AG09309 (cell line): ENCODE results near the gene TKFC.

ENCODE experiments used
- DNase-seq: peaks from one replicate; pipeline ENCODE4 v3.0.0-alpha.2; 2010; ENCODE audit warnings: low read depth
- H3K4me3 ChIP-seq: 2 replicates; pipeline ENCODE4 v1.5.1; 2011; ENCODE audit warnings: mild to moderate bottlenecking, low read depth, low read length, moderate library complexity; ENCODE audit not compliant: control insufficient read depth
- TF ChIP-seq, protein P1 (sequence below): IDR thresholded peaks from 2 replicates; pipeline ENCODE4 v1.5.1; 2011; ENCODE audit warnings: mild to moderate bottlenecking, low read depth, low read length, inconsistent platforms; ENCODE audit not compliant: insufficient read depth, control insufficient read depth; ENCODE audit errors: missing control alignments

The TKFC gene

DNA sequence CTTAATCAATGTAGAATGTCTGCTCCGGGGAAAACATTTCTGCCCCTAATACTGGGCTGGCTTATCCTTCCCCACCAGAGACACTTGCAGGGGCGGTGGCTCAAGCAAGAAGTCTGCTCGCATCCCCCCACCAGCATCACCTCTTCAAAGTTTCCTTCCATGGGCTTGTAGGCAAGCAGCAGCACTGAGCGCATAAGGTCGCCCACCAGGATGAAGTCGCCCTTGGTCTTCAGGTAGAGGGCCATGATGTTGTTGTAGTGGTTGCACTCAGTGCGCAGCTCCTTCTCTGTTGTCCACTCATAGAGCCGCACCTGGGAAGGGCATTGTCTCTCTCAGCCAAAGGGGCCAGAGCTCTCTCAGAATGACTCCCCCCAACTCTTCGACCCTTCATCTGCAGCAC, 29.3 kb upstream of the TKFC start:
- no peak for DNase-seq
- H3K4me3 ChIP-seq, result no peak overlapping the region
- TF ChIP-seq, protein P1, sequence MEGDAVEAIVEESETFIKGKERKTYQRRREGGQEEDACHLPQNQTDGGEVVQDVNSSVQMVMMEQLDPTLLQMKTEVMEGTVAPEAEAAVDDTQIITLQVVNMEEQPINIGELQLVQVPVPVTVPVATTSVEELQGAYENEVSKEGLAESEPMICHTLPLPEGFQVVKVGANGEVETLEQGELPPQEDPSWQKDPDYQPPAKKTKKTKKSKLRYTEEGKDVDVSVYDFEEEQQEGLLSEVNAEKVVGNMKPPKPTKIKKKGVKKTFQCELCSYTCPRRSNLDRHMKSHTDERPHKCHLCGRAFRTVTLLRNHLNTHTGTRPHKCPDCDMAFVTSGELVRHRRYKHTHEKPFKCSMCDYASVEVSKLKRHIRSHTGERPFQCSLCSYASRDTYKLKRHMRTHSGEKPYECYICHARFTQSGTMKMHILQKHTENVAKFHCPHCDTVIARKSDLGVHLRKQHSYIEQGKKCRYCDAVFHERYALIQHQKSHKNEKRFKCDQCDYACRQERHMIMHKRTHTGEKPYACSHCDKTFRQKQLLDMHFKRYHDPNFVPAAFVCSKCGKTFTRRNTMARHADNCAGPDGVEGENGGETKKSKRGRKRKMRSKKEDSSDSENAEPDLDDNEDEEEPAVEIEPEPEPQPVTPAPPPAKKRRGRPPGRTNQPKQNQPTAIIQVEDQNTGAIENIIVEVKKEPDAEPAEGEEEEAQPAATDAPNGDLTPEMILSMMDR, result no peak

DNA sequence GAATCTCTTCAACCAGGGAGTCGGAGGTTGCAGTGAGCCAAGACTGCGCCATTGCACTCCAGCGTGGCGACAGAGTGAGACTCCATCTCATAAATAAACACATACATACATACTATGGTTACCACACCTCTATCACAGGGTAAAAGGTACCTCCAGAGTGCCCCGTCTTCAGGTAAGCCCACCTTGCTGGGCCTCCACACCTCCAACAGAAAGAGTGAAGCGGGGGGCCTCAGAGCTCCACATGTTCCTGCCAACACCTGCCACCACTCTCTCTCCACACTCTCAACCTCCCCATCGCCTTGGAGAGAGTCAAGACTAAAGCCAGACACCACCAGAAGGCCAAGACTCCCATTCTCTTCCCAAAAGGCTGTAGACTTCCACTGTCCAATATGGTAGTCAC, 27.6 kb upstream of the TKFC start:
- TF ChIP-seq, protein P1, result no peak
- no peak overlapping the region for H3K4me3 ChIP-seq
- no peak for DNase-seq

DNA sequence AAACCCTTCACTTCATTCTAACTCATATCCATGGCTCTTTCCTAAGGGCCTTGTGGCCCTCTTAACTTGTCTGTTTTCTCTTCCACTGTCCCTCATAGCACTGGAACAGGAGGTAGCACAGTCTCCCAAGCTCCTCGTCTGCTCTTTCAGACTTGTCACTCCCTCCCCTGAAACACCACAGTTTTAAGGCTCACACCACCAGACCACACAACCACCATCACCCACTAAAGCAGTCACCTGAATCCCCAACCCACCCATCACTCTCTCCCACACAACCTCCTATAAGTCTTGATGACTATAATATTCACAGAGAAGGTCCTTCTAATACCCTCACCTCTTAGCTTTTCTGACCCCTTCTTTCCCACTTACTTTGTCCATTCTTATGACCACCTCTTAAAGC, 26.8 kb upstream of the TKFC start:
- TF ChIP-seq, protein P1, result no peak
- H3K4me3 ChIP-seq, result no peak overlapping the region
- no peak for DNase-seq

DNA sequence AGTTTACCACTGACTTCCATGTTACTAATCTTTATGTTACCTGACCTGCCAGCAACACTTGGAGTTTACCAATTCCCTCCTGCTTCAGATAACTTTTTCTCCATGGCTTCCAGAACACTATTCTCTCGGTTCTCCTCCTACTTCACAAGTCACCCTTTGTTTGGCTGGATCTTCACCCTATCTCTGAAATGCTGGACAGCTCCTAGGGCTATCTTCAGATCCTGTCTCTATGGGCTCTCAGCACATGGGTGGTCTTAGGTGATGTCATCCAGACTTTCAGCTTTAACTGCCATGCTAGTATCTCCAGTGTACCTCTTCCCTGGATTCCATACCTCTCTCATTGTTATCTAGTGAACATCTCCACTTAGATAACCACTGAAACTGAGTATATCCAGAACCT, 25.7 kb upstream of the TKFC start:
- DNase-seq, result no peak
- no peak overlapping the region for H3K4me3 ChIP-seq
- TF ChIP-seq, protein P1, result no peak

DNA sequence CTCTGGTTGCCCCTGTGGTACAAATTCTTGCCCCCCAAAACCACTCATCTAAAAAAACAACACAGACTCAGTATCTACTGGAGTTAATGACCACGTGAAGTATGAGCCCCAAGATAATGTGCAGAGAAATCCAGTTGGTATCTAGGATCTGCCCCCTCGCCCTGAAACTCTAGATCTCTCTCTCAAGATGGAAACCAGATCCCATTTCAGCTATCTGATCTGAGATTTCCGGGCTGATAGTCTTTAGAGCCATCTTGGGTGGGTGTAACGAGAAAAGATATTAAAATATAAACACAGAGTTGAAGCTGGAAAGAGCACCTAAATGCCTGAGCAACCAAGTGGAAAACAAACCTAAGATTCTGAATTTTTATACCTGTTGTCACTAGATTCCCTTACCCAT, 23.9 kb upstream of the TKFC start:
- H3K4me3 ChIP-seq, result no peak overlapping the region
- TF ChIP-seq, protein P1, result no peak
- no peak for DNase-seq

DNA sequence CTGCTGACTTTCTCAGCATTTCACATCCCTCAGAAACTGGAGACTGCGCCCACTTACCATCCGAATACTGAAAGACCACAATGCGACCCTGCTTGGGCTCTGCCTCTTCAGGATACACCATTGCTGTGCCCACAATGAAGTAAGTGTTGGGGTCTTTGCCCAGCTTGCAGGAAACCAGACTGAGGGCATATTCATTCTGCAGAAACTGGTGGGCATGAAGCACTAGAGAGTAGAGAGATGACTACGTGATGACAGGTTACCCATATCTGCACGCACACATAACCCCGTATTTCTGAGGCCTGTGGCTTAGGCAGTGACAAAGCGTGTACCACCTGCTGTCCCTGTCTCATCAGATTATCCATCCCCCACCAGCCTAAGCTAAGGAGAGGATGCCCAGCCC, 23.3 kb upstream of the TKFC start:
- TF ChIP-seq, protein P1, result no peak
- DNase-seq, result no peak
- H3K4me3 ChIP-seq, result no peak overlapping the region

DNA sequence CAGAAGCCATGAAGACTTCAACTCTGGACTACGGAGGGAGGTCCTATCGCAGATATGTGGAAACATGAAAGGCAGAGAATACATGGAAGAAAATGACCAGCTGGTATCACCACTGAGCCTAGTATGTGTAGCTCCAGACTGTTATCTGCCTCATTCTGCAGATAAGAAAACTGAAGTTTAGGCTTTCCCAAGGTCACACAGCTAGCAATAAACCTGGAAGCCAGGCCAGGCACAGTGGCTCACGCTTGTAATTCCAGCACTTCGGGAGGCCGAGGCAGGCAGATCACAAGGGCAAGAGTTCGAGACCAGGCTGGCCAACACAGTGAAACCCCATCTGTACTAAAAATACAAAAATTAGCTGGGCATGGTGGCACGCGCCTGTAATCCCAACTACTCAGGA, 22.3 kb upstream of the TKFC start:
- H3K4me3 ChIP-seq, result no peak overlapping the region
- DNase-seq, result no peak
- TF ChIP-seq, protein P1, result no peak
